Bone marrow (tissue), 2 donors: Measurements from ENCODE around the gene FGFR2.
"Not testable (repeated sequence)": the region's sequence is repeated elsewhere in the genome, so short reads cannot be mapped to it uniquely, and the experiment has no call there.

Experiments
- DNase-seq, 2 donors: peaks; one replicate each; lab custom pipeline; 2025; lab: John Stamatoyannopoulos, UW

Gene FGFR2

DNA sequence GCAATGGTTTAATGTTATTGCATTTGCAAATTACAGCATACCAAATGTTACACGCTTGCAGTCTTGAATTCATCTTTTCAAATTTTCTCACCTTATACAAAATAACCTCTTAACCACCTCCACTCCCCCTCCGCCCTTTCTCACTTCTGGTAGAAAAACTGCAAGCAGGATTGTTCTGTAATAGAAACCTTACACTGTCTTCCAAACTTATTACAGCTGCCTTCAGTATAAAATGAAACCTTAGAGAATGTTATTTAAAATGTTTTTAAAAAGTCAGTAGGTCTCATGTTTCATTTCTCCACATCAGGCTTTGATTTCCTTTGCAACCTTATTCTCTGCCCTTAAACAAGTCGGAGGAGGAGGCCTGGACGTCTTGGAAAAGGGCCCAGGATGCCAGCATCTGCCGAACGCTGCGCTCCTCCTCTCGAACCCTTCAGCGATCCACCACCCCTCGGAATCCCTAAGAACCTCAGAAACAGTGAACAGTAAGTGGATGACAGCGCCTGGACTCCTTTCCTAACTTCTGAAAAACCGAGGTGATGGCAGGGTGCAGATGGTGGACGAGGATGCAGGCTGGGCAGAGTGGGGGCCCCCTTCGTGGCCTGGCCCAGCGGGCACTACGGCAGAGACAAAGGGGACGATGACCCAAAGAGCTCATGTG is 74.0 kb downstream of the FGFR2 start:
- no peak for DNase-seq

DNA sequence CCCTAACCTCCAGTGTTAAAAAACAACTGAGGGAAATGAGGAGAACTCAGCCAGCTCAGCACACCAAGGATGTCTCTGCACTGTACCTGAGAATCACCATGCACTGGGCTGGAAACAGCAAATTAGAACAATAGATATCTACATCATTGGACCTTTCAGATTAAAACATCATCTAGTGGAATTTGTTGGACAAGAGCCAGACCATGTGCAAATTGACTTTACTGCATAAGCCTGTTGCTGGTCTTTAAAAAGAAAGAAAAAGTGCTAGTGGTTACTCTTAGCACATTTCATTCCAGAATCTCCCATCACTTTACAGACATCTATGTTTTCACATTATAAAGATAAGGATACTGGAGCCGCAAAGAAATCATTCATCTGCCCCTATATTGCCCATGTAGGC is 75.4 kb downstream of the FGFR2 start:
- no peak for DNase-seq

DNA sequence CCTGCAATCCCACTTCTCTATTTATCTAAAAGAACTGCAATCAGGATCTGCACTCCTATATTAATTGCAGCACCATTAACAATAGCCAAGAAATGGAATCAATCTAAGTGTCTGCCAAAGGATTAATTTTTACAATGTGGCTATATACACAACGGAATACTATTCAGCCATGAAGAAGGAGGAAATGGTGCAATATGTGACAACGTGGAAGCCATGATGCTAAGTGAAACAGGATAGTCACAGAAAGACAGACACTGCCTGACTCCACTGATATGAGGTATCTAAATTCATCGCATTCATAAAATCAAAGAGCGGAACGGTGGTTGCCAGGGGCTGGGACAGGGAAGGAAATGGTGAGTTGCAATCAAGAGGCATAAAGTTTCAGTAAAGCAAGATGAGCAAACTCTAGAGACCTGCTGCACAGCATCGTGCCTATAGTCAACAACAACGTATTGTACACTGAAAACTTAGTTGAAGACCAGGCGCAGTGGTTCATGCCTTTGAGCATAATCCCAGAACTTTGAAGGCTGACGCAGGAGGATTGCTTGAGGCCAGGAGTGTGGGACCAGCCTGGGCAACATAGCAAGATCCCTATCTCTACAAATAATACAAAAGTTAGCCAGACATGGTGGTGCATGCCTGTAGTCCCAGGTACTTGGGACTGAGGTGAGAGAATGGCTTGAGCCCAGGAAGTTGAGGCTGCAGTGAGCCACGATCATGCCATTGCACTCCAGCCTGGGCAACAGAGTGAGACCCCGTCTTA is 76.3 kb downstream of the FGFR2 start:
- no peak for DNase-seq

DNA sequence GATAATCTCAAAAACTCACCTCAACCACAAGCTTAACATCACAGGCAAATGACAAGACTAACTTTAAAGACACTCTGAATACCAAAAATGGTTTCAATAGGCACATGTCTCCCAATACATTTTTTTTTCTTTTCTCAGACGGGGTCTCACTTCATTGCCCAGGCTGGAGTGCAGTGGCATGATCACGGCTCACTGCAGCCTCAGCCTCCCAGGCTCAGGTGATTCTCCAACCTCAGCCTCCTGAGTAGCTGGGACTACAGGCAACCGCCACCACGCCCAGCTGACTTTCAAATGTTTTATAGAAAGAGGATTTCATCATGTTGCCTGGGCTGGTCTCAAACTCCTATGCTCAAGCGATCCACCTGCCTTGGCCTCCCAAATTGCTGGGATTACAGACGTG is 77.7 kb downstream of the FGFR2 start:
- not testable (repeated sequence) for DNase-seq

DNA sequence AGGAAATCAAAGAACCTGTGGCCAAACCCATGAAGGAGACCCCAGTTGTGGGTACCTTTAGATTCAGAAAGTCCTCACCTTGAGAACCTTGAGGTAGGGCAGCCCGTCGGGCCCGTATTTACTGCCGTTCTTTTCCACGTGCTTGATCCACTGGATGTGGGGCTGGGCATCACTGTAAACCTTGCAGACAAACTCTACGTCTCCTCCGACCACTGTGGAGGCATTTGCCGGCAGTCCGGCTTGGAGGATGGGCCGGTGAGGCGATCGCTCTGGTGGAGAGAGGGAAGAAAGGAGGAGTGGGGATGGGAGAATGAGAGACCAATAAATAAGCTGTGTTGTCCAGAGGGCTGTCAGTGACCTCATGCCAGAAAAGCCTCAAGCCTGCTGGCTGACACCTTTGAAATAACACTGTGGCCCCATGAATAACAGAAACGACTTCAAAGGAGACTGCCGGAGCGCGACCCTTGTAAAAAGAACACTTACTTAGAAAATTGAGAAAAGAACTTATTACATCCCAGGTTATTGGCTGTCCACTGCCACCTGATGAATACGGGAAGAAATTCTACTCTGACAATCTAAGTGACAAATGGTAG is 78.2 kb downstream of the FGFR2 start:
- no peak for DNase-seq

DNA sequence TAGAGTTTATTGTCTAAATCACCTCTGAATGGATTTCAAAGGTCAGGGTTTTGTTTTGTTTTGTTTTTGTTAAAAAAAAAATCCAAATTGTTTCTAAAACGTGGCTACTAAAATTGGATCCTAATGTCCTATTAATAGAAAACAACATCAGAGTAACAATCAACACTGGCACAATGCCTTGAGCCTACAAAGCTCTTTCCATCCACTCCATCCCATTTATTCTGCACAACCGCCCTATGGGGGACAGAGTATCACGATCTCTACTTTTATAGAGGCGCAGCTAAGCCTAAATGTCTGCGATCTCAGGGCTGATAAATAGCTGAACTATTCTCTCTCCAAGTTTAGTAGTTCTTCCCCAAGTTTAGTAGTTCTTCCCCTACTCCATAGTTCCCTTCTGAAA is 78.8 kb downstream of the FGFR2 start:
- DNase-seq, result no peak

DNA sequence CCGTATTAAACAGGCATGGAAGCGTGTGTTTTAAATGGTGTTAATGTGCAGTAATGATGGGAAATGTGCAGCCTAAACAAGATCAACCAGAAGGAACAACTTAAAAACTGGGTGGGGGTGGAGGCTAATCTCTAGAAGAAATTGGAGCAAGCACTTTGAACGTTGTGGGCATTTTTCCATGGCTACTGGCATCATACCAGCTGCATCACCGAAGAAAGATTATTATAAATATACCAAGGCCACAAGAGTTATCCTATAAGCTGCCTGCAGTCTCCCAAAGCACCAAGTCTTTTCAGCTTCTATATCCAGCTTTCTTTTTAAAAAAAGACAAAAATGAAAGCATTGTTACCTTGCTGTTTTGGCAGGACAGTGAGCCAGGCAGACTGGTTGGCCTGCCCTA is 79.9 kb downstream of the FGFR2 start:
- no peak for DNase-seq

DNA sequence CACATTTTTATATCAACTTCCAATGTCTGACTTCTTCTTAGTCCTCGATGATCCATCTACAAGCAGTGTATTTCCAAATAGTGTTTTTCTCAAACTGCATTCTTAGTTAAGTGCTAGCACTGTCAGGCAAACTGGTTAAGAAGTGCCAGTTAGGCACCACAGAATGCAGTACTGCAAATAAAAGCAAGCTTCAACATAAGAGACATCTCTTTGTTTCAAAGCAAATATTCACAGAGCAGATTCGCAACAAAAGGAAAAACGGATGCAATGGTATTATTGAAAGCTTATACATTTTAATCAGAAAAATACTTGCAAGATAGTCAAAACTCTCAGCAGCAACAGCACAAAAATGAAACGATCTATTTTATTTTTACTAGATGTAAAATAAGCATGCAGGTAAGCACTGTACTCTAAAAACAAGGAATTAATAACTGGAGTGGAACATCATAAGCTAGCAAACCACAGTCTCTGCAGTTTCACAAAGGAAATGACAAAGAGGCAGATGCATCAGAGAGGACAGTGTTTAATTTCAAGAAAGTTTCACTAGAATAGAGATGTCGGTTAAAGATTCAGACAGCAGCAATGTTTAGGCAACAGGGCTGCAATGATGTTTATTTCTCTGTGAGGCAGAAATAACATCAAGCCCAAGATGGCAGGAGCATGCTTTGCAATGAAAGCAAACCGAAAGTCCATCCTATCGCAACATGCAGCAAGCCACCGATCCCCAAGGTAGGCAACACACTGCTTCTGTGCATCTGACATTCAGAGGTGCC is 82.0 kb downstream of the FGFR2 start:
- DNase-seq, result no peak

DNA sequence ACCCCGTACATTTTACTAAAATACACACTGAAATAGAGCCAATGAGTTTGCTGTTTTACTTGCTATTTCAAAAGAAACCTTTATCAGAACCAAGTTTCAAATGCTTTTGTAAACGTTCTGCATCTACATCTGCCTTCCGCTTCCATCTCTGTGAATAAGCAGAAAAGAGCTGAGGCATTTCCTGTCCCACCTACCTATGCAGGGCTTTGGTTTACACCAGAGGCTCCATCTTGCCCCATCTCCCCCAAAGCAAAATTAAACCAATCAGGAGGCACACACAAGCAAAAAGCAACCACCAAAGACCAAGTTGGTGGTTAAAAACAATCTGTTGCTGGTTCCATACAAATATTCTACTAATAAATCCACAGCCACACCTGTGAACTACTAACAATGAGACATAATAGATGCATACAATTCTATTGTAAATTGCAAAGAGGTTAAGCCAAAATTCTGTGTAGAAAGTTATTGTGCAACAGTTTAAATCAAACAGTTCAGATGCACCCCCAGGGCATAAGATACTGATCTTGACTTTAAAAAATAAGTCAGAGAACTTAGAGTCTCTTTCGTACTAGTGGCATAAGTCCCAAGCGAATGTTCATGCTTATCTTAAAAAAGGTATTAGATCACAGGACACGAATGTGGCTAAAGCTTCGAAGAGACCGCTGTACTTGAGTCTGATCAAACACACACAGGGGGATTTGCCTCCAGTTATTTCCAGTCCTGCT is 83.9 kb downstream of the FGFR2 start:
- DNase-seq, result no peak

DNA sequence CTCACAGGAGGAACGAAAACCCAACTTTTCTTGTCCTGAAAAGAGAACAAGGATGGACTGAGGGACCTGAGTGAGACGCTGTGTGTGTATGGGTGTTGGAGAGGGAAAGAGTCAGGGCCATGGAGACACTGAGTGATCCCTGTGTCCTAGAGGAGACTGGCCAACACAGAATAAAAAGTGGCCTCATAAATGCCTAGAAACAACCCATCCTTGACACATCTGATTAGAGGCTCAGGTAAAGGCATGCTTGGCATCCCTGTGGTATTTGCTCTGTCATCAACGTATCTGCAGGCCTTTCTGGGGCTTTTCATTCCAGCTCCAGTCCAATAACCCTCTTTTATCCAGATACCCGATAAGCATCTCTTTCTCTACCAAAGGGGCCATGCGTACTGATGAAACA is 86.3 kb downstream of the FGFR2 start:
- DNase-seq, result no peak

DNA sequence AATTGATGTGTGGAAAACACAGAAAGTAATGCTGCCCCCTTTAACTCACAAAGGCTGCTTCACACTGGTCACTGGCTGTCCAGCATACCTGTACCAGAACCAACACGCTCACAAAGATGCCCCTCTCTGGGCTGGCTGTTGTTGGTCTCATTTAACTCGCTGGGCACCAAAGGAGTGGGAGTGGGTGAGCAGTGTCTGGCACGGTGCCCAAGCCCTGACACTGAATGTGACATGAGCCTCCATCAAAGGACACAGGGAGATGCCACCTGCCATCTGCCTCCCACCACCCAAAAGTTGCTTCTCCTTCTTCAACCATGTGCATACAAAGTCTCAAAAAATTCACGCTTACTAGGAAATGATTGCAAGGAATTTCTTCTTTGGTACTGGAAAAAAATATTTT is 86.8 kb downstream of the FGFR2 start:
- no peak for DNase-seq

DNA sequence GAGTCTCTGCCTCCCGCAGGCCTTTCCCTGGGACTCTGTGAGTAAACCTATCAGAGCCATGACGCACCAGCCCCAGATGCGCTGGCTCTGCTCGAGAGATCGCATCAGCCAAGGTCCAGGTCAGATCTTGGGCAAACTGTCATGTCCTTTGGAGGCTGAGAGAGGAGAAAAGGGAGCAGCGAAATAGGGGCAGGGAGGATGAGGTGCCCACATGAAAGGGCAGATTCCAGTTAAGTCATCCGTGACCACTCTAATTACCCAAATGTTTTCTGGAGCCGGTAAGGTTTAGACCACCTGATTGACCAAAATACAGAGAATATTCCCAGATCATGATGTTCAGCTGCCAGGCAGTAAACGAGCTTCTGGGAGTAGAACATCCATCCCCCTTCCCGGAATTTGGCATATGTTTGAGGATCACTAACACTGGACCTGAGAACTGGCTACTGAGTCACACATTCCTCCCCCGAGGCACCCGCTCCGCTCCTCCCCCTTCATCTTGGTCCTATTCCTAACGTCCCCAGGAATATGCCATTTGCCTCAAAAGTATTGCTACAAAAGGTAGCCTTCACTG is 88.0 kb downstream of the FGFR2 start:
- no peak for DNase-seq

DNA sequence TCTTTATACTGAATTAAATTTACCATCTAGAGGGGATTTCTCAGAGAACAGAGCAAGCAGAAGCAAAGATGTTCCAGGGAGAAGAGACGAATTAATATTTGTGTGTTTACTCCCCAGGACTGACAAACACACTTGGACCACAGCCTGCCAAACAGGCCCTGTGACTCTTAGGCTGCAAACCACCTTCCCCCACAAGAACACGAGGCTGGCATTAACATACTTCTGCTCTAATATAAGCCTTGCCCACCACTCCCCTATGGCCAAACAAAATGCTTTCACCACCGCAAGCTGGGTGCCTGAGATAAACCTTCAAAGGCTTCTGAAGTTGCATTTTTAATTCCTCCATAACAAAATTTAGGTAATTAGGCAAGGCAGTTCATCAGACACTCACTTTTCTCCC is 88.4 kb downstream of the FGFR2 start:
- DNase-seq, result no peak

DNA sequence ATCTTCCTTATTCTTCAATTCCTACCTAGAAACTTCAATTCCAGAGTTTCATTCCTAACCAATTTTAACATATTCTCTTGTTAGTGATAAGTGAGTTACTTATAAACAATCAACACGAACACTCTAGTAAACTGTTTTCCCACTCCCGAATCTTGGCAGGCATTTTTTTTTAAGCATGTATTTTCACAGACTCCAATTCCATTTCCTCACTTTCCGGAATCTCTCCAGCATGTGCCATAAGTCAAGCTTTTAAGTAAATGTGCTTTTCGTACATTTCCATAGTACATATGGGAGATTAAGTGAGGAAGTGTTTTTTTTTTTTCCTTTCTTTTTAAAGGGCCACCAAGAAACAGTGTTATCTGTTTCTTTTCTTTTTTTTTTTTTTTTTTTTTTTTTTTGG is 89.1 kb downstream of the FGFR2 start:
- no peak for DNase-seq

DNA sequence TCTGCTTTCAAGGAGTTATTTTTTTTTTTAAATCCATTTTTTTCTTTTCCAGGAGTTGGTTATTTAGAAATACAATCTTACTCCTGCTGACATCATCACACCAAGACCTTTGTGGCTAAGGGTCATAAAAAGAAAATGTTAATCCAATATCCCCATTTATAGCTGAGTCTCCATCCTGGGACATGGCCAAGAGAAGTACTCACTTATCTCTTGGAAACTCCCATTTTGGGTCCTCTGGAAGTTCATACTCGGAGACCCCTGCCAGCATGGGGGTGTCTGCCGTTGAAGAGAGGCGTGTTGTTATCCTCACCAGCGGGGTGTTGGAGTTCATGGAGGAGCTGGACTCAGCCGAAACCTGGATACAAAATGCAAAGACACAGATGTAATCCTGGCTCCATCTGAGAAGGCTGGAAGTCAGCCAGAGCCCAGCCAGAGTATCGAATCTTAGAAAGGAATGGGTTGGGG is 94.6 kb downstream of the FGFR2 start:
- no peak for DNase-seq

DNA sequence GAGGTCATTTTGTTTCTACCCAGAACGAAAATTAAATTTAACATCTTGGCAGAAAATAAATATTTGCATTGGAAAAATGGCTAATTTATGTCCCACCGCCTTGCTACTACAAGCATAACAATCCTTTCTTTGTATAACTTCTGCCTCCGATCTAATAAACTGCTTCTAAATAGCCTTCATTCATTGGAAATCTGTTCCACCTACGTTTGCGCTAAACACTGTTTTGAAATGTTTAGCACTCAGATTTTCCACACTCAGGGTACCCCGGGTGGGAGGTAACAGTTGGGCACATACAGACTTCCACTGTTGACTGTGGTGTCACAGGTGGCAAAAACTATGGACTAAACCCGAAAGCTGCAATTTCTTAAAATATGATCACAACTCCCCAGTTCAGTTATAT is 96.4 kb downstream of the FGFR2 start:
- no peak for DNase-seq

DNA sequence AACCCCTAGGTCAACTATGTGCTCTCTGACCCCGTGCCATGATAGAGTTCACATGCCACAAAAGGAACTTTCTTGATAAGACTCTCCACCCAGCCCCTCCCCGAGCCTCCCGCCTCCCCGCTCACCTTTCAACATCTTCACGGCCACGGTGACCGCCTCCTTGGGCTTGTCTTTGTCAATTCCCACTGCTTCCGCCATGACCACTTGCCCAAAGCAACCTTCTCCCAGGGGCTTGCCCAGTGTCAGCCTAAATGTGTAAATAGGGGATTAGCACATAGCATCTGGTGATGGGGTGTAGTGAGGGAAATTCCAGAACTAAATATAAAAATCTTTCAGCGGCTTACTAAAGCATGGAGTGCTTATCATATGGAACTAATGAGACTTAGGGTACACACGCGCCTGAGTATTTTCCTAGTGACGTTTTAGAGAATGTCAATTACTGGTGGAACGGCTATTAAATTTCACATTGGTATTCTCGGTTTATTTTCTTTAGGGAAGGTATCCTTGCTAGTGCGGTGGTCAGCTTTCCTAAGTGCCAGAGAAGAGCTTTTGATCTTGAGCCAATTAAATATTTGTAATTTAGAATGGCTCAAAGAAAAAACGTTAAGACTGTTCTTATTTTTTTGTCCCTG is 97.4 kb downstream of the FGFR2 start:
- no peak for DNase-seq

DNA sequence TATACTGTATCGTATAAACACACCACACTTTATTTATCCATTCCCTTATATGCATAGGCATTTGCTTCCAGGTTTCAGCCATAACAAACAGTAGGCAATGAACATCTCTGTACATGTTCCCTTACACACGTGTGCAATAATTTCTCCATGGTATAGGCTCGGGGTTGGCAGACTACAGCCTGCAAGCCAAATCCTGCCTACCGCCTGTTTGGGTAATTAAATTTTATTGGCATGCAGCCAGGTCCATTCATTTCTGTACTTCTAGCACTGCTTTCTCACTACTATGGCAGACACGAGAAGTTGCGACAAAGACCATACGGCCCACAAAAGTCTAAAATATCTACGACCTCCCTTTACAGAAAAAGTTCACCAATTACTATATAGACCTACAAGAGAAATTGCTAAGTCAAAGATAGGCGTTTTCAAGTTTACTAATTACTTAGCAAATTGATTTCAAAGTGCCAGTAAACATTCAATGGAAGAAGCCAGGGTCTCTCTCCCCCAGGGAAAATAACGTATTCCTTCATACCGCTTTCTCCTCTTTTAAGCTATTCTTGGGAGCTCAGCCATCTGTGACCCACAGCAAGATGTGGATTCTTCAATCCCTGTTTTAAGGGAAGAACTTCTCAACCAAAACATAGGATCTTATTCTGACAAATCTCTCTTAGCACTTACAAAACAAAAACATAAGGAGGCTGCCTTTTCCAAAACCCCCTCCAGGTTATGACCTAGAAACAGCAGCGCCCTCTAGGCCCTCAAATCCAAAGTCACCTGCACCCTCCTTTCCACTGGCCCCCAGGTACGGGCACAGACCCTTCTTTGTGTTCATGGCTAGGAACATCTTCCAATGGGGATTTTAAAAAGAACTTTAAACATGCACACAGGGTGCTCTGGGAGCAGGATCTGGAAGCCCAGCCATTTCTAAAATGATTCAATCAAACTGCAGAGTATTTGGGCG is 100.5 kb downstream of the FGFR2 start:
- DNase-seq, result no peak

DNA sequence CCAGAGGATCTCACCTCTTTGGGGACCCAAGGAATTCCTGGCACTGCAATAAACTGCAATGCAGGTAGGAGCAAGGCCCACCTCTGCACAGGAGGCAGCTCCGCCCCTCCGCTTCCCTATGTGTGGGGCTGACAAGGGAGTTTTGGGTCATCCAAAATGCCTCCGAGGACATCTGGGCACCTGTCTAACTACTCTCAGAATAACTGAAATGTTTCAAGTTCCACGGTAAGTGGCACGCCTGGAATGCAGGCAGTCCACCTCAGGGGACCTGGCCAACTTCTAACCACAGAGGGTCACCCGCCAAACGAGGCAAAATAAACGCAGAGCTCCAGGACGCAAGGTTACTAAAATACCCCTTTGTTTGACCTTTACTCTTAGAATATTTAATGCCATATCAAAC is 102.5 kb downstream of the FGFR2 start:
- DNase-seq, result no peak

DNA sequence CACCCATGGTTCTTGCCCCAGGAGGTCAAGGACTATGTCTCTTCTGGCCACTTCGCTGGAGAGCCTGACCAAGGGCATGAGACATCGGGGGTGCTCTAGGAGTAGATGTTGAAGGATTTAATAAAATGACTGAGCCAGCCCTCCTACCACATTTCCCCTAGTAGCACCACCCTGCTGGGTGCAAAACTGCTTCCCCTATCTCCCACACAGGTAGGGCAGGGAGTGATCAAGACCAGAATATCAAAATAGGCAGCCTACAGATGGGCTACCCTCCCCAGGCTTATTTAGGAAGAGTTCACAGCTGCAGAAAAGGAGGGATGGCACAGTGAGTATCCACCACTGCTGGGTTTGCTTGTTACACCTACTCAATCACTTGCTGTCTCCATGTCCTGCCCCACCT is 103.9 kb downstream of the FGFR2 start:
- DNase-seq, result no peak
